Measurements from ENCODE around the gene ZNRF3.

Gene ZNRF3

GRCh38 chr22:29030618-29031226 lies 147.3 kb downstream of the ZNRF3 start (continued):
- TF ChIP-seq, protein P1, sequence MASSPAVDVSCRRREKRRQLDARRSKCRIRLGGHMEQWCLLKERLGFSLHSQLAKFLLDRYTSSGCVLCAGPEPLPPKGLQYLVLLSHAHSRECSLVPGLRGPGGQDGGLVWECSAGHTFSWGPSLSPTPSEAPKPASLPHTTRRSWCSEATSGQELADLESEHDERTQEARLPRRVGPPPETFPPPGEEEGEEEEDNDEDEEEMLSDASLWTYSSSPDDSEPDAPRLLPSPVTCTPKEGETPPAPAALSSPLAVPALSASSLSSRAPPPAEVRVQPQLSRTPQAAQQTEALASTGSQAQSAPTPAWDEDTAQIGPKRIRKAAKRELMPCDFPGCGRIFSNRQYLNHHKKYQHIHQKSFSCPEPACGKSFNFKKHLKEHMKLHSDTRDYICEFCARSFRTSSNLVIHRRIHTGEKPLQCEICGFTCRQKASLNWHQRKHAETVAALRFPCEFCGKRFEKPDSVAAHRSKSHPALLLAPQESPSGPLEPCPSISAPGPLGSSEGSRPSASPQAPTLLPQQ (tag by site-specific recombination; IDR thresholded peaks at IDR 0.05), result peak; percentile 46; the same call in 1 of the 2 replicates
- TF ChIP-seq ZNF114 (tag by site-specific recombination; IDR thresholded peaks at IDR 0.05) (no peak), ZNF433 (tag by site-specific recombination; IDR thresholded peaks at IDR 0.05; ENCODE audit: low read depth) (no peak), ZNF660 (tag by site-specific recombination; IDR thresholded peaks at IDR 0.05) (no peak; the same call in 1 of the 2 replicates), ZNF223 (tag by site-specific recombination; IDR thresholded peaks at IDR 0.05) (no peak), ZNF24 (tag by site-specific recombination; IDR thresholded peaks at IDR 0.05) (0 out of 2 replicates have a peak, but pooled peaks have one; percentile 17), ZSCAN23 (tag by site-specific recombination; IDR thresholded peaks at IDR 0.05) (peak; percentile 21; the same call in 1 of the 2 replicates), ZNF776 (tag by site-specific recombination; IDR thresholded peaks at IDR 0.05; ENCODE audit: borderline replicate concordance) (no peak), ZNF768 (tag by site-specific recombination; IDR thresholded peaks at IDR 0.05) (no peak), SP2 (tag by site-specific recombination; IDR thresholded peaks at IDR 0.05) (peak; percentile 75), BCL6B (tag by site-specific recombination; IDR thresholded peaks at IDR 0.05) (peak; percentile 98), REST (tag by site-specific recombination; IDR thresholded peaks at IDR 0.05) (no peak), SP7 (tag by site-specific recombination; IDR thresholded peaks at IDR 0.05) (peak; percentile 67), ZXDB (tag by site-specific recombination; IDR thresholded peaks at IDR 0.05) (peak; percentile 38), ZNF488 (tag by site-specific recombination; IDR thresholded peaks at IDR 0.05) (no peak), ZNF350 (tag by site-specific recombination; IDR thresholded peaks at IDR 0.05) (no peak), ZNF274 (IDR thresholded peaks at IDR 0.05; ENCODE audit: low read length) (no peak), ZNF274 (tag by site-specific recombination; IDR thresholded peaks at IDR 0.05; ENCODE audit: borderline replicate concordance) (no peak), ZNF221 (tag by site-specific recombination; IDR thresholded peaks at IDR 0.05; ENCODE audit: borderline replicate concordance) (no peak), ZNF529 (tag by site-specific recombination; IDR thresholded peaks at IDR 0.05; ENCODE audit: insufficient replicate concordance) (no peak), ZNF76 (tag by site-specific recombination; IDR thresholded peaks at IDR 0.05; ENCODE audit: borderline replicate concordance, low read depth) (peak; percentile 46; the same call in 1 of the 2 replicates), SETDB1 (IDR thresholded peaks at IDR 0.05; ENCODE audit: insufficient read length, low read length) (no peak)
- TF ChIP-seq, protein P2, sequence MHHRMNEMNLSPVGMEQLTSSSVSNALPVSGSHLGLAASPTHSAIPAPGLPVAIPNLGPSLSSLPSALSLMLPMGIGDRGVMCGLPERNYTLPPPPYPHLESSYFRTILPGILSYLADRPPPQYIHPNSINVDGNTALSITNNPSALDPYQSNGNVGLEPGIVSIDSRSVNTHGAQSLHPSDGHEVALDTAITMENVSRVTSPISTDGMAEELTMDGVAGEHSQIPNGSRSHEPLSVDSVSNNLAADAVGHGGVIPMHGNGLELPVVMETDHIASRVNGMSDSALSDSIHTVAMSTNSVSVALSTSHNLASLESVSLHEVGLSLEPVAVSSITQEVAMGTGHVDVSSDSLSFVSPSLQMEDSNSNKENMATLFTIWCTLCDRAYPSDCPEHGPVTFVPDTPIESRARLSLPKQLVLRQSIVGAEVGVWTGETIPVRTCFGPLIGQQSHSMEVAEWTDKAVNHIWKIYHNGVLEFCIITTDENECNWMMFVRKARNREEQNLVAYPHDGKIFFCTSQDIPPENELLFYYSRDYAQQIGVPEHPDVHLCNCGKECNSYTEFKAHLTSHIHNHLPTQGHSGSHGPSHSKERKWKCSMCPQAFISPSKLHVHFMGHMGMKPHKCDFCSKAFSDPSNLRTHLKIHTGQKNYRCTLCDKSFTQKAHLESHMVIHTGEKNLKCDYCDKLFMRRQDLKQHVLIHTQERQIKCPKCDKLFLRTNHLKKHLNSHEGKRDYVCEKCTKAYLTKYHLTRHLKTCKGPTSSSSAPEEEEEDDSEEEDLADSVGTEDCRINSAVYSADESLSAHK (tag by site-specific recombination; IDR thresholded peaks at IDR 0.05), result 0 out of 2 replicates have a peak, but pooled peaks have one; percentile 28
- TF ChIP-seq, protein P3, sequence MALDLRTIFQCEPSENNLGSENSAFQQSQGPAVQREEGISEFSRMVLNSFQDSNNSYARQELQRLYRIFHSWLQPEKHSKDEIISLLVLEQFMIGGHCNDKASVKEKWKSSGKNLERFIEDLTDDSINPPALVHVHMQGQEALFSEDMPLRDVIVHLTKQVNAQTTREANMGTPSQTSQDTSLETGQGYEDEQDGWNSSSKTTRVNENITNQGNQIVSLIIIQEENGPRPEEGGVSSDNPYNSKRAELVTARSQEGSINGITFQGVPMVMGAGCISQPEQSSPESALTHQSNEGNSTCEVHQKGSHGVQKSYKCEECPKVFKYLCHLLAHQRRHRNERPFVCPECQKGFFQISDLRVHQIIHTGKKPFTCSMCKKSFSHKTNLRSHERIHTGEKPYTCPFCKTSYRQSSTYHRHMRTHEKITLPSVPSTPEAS (tag by site-specific recombination; IDR thresholded peaks at IDR 0.05), result no peak
- TF ChIP-seq, protein P4, sequence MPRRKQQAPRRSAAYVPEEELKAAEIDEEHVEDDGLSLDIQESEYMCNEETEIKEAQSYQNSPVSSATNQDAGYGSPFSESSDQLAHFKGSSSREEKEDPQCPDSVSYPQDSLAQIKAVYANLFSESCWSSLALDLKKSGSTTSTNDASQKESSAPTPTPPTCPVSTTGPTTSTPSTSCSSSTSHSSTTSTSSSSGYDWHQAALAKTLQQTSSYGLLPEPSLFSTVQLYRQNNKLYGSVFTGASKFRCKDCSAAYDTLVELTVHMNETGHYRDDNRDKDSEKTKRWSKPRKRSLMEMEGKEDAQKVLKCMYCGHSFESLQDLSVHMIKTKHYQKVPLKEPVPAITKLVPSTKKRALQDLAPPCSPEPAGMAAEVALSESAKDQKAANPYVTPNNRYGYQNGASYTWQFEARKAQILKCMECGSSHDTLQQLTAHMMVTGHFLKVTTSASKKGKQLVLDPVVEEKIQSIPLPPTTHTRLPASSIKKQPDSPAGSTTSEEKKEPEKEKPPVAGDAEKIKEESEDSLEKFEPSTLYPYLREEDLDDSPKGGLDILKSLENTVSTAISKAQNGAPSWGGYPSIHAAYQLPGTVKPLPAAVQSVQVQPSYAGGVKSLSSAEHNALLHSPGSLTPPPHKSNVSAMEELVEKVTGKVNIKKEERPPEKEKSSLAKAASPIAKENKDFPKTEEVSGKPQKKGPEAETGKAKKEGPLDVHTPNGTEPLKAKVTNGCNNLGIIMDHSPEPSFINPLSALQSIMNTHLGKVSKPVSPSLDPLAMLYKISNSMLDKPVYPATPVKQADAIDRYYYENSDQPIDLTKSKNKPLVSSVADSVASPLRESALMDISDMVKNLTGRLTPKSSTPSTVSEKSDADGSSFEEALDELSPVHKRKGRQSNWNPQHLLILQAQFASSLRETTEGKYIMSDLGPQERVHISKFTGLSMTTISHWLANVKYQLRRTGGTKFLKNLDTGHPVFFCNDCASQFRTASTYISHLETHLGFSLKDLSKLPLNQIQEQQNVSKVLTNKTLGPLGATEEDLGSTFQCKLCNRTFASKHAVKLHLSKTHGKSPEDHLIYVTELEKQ (tag by site-specific recombination; IDR thresholded peaks at IDR 0.05; ENCODE audit: borderline replicate concordance), result peak; percentile 58; the same call in 1 of the 2 replicates
